K562 (cell line): ENCODE data around the gene INPP1. TPM values are rescaled to one million over a fixed set of nuclear protein-coding genes. Genes with fewer than 3 reads are reported as not detected.

ENCODE experiments used
- BRD4 ChIP-seq: fragments of 200-600 bp; sonication (generic); IDR thresholded peaks from 2 replicates; pipeline ENCODE4 v1.6.1; 2017; ENCODE audit warnings: inconsistent platforms
- HCFC1 ChIP-seq: IDR thresholded peaks from 2 replicates; pipeline ENCODE4 v1.6.1; 2012; ENCODE audit warnings: low read depth, low read length, improper control_type of control experiment
- RBBP5 ChIP-seq: fragments of 200-600 bp; sonication (generic); IDR thresholded peaks from 2 replicates; pipeline ENCODE4 v1.6.1; 2012; ENCODE audit warnings: borderline replicate concordance, mild to moderate bottlenecking, low read length, control low read depth, inconsistent platforms; ENCODE audit not compliant: insufficient read depth, poor library complexity, severe bottlenecking
- TOE1 ChIP-seq, 2 experiments: fragments of 450-650 bp in 1 of 2; sonication (generic) in 1 of 2; formaldehyde crosslinking in 1 of 2; IDR thresholded peaks; 2 replicates each; pipeline versions ENCODE4 v1.7.1 to v1.8.0; 2016 to 2022; ENCODE audit warnings: borderline replicate concordance in 2 of 2, mild to moderate bottlenecking in 2 of 2, antibody characterized with exemption in 1 of 2, inconsistent platforms in 1 of 2, low read depth in 1 of 2, missing genetic modification reagents in 1 of 2, moderate library complexity in 1 of 2
- ZNF589 ChIP-seq: fragments of 200-800 bp; sonication (Bioruptor generic); IDR thresholded peaks from 2 replicates; pipeline ENCODE4 v1.6.1; 2016; ENCODE audit warnings: low read depth, missing genetic modification characterization, missing compliant biosample characterization
- ZNF707 ChIP-seq: fragments of 250-450 bp; sonication (Bioruptor Pico); conservative IDR thresholded peaks from 2 replicates; pipeline ENCODE4 v1.8.0; 2022; ENCODE audit warnings: inconsistent platforms, mild to moderate bottlenecking, moderate library complexity
- polyA plus RNA-seq, 8 experiments: library from polyadenylated mRNA; depleted of rRNA in 4 of 8; stranded (reverse) in 5 of 8; unstranded in 3 of 8; fragments of >200 nt; fragmentation: Nextera tagmentation in 2 of 8; fragmentation: Illumina TruSeq in 1 of 8; extraction: Ambion mirVana in 2 of 8; extraction: Trizol in 1 of 8; gene quantifications; 2 replicates each; pipeline versions ENCODE4 v1.2.1 to v1.2.3, GENCODE V29; 2011 to 2014; ENCODE audit warnings: inconsistent platforms in 1 of 8, missing spikeins in 1 of 8
- total RNA-seq, 7 experiments: library from RNA; depleted of rRNA in 6 of 7; stranded (reverse); fragments of >200 nt in 6 of 7; fragmentation: Illumina TruSeq in 2 of 7; extraction: Trizol in 2 of 7; gene quantifications; 2 replicates each; pipeline versions ENCODE4 v1.2.1 to v1.2.3, GENCODE V29; 2011 to 2021; ENCODE audit warnings: low replicate concordance in 1 of 7
- TF ChIP-seq, protein P1 (sequence below): fragments of 450-650 bp; IDR thresholded peaks from 2 replicates; pipeline ENCODE4 v1.6.1; 2016; ENCODE audit warnings: low read depth
- TF ChIP-seq, protein P2 (sequence below): sonication (generic); formaldehyde crosslinking; IDR thresholded peaks from 2 replicates; pipeline ENCODE4 v1.8.0; 2022; ENCODE audit warnings: missing genetic modification reagents, mild to moderate bottlenecking, borderline replicate concordance
- TF ChIP-seq, protein P3 (sequence below): sonication (generic); formaldehyde crosslinking; IDR thresholded peaks from 2 replicates; pipeline ENCODE4 v1.8.0; 2022; ENCODE audit warnings: mild to moderate bottlenecking, low read depth, missing genetic modification reagents
- TF ChIP-seq, protein P4 (sequence below): sonication (generic); formaldehyde crosslinking; IDR thresholded peaks from 2 replicates; pipeline ENCODE4 v1.8.0; 2022; ENCODE audit warnings: mild to moderate bottlenecking, missing genetic modification reagents

INPP1 gene
- total and polyA plus RNA-seq, 9 of the 15 experiments (the other 6 are each of a cell fraction or from before 2014, with no cell fraction given) = 3.7 to 11.8 (median 6.5) TPM

DNA sequence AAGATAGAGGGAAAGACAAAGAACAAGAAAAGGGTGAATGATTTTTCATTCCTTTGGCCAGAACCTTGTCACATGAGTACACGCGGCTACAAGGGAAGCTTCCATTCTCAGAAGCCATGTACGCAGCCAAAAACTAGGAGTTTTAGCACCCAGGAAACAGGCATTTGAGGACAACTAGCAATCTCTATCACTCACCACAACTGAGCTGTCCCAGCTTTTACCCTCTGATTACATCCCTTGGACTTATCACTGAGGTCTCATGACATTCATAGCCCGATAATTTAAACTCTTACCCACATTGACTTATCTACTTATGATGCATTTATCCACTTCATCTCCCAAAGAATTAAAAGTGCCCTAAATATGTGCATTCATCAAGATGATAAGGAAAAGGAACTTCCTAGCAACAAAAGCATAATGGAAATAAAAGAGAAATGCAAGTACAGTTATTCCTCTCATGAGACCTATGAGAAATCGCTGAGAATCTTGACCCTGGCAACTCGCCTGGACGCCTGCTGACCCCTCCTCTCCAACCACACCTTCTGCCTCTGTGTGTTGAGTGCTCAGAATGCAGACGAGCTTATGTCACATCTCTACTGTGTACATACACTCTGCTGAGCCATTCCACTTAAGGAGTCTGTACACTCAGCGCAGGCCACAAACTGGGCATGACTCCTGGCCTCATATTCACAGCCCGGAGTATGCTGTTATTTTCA, 36.0 kb downstream of the INPP1 start (continued):
- TF ChIP-seq, protein P1, sequence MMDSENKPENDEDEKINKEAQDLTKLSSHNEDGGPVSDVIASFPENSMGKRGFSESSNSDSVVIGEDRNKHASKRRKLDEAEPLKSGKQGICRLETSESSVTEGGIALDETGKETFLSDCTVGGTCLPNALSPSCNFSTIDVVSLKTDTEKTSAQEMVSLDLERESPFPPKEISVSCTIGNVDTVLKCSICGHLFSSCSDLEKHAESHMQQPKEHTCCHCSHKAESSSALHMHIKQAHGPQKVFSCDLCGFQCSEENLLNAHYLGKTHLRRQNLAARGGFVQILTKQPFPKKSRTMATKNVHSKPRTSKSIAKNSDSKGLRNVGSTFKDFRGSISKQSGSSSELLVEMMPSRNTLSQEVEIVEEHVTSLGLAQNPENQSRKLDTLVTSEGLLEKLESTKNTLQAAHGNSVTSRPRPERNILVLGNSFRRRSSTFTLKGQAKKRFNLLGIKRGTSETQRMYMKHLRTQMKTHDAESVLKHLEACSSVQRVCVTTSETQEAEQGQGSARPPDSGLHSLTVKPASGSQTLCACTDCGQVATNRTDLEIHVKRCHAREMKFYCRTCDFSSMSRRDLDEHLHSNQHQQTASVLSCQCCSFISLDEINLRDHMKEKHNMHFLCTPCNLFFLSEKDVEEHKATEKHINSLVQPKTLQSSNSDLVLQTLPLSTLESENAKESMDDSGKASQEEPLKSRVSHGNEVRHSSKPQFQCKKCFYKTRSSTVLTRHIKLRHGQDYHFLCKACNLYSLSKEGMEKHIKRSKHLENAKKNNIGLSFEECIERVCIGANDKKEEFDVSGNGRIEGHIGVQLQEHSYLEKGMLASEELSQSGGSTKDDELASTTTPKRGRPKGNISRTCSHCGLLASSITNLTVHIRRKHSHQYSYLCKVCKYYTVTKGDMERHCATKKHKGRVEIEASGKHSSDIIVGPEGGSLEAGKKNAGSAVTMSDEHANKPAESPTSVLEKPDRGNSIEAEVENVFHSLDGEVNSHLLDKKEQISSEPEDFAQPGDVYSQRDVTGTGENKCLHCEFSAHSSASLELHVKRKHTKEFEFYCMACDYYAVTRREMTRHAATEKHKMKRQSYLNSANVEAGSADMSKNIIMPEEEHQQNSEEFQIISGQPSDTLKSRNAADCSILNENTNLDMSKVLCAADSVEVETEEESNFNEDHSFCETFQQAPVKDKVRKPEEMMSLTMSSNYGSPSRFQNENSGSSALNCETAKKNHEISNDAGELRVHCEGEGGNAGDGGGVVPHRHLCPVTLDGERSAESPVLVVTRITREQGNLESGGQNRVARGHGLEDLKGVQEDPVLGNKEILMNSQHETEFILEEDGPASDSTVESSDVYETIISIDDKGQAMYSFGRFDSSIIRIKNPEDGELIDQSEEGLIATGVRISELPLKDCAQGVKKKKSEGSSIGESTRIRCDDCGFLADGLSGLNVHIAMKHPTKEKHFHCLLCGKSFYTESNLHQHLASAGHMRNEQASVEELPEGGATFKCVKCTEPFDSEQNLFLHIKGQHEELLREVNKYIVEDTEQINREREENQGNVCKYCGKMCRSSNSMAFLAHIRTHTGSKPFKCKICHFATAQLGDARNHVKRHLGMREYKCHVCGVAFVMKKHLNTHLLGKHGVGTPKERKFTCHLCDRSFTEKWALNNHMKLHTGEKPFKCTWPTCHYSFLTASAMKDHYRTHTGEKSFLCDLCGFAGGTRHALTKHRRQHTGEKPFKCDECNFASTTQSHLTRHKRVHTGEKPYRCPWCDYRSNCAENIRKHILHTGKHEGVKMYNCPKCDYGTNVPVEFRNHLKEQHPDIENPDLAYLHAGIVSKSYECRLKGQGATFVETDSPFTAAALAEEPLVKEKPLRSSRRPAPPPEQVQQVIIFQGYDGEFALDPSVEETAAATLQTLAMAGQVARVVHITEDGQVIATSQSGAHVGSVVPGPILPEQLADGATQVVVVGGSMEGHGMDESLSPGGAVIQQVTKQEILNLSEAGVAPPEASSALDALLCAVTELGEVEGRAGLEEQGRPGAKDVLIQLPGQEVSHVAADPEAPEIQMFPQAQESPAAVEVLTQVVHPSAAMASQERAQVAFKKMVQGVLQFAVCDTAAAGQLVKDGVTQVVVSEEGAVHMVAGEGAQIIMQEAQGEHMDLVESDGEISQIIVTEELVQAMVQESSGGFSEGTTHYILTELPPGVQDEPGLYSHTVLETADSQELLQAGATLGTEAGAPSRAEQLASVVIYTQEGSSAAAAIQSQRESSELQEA = no peak
- TF ChIP-seq HCFC1 (no peak), ZNF707 (CRISPR knock-in tag) (no peak), TOE1 (IDR thresholded peaks at IDR 0.05; ENCODE audit: borderline replicate concordance) (no peak), TOE1 (CRISPR knock-in tag; IDR thresholded peaks at IDR 0.05; ENCODE audit: borderline replicate concordance, low read depth) (no peak), BRD4 (no peak), ZNF589 (no peak), RBBP5 (no peak)
- TF ChIP-seq, protein P2, sequence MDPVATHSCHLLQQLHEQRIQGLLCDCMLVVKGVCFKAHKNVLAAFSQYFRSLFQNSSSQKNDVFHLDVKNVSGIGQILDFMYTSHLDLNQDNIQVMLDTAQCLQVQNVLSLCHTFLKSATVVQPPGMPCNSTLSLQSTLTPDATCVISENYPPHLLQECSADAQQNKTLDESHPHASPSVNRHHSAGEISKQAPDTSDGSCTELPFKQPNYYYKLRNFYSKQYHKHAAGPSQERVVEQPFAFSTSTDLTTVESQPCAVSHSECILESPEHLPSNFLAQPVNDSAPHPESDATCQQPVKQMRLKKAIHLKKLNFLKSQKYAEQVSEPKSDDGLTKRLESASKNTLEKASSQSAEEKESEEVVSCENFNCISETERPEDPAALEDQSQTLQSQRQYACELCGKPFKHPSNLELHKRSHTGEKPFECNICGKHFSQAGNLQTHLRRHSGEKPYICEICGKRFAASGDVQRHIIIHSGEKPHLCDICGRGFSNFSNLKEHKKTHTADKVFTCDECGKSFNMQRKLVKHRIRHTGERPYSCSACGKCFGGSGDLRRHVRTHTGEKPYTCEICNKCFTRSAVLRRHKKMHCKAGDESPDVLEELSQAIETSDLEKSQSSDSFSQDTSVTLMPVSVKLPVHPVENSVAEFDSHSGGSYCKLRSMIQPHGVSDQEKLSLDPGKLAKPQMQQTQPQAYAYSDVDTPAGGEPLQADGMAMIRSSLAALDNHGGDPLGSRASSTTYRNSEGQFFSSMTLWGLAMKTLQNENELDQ (CRISPR knock-in tag) = no peak
- TF ChIP-seq, protein P3, sequence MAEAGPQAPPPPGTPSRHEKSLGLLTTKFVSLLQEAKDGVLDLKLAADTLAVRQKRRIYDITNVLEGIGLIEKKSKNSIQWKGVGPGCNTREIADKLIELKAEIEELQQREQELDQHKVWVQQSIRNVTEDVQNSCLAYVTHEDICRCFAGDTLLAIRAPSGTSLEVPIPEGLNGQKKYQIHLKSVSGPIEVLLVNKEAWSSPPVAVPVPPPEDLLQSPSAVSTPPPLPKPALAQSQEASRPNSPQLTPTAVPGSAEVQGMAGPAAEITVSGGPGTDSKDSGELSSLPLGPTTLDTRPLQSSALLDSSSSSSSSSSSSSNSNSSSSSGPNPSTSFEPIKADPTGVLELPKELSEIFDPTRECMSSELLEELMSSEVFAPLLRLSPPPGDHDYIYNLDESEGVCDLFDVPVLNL (CRISPR knock-in tag) = no peak
- TF ChIP-seq, protein P4, sequence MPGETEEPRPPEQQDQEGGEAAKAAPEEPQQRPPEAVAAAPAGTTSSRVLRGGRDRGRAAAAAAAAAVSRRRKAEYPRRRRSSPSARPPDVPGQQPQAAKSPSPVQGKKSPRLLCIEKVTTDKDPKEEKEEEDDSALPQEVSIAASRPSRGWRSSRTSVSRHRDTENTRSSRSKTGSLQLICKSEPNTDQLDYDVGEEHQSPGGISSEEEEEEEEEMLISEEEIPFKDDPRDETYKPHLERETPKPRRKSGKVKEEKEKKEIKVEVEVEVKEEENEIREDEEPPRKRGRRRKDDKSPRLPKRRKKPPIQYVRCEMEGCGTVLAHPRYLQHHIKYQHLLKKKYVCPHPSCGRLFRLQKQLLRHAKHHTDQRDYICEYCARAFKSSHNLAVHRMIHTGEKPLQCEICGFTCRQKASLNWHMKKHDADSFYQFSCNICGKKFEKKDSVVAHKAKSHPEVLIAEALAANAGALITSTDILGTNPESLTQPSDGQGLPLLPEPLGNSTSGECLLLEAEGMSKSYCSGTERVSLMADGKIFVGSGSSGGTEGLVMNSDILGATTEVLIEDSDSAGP (CRISPR knock-in tag) = no peak
